NCI-H82 treated with DMSO at 0.1 percent for 48 hours (cell line): ENCODE measurements around the gene GABRG3.
A peak's percentile ranks its signal among the peaks of the same experiment; 100 is the strongest.

ENCODE experiments used
- DNase-seq: peaks from one replicate; lab custom pipeline; 2025; ENCODE audit not compliant: unreplicated experiment; lab: John Stamatoyannopoulos, UW

Gene GABRG3

DNA sequence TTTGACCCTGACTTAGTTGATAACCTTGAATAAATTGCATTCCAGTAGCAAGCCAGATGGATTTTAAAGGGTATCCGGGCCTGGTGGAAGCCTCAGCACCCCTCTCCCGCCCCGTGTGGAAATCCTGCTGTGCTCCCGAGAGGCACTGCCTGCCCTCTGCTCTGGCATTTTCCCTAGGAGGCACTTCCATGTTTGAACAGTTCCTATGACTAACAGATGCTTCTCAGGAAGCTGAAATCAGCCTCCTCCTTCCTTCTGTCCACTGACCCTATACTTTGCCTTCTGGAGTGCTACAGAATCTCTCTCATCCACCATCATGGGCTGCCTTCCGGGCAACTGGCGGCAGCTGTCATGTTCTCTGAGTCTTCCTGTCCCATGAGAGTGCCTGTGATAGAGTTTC is 90.8 kb downstream of the GABRG3 start:
- DNase-seq, result no peak

DNA sequence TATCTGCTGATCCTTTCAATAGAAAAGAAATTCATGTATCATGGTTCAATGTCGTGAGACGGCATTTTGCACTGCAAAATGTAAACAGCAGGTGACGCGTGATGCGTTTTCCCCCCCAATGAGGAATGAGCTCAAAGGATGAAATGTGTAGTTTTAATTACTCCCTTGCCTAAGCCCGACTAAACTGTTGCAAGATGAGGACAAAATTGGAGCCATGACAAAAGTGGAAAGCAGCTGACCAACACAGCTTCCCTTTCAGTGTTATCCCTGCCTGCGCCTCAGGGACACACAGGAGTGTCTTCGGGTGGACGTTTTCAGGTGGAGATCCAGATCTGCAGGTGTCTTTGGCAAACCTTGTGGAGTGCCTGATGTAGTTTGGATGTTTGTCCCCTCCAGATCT is 92.0 kb downstream of the GABRG3 start:
- DNase-seq, result no peak

DNA sequence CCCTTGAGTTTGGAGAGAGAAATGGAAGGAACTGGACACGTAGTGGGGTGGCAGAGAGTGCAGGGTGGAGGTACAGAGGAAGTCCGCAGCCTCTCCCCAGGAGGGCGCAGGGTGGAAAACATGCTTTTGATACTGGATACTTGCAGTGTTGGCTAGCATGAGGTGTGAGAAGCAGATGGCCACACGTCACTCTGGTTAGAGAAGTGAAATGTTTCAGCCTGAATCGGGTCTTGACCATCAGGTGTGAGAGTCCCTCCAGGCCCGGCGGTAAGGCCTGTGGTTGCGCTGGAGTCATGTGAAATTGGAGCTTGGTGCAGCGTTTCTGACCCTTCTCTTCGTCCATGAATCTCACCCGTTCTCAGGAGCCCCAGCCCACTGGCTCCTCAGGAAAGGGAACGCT is 93.1 kb downstream of the GABRG3 start:
- no peak for DNase-seq

DNA sequence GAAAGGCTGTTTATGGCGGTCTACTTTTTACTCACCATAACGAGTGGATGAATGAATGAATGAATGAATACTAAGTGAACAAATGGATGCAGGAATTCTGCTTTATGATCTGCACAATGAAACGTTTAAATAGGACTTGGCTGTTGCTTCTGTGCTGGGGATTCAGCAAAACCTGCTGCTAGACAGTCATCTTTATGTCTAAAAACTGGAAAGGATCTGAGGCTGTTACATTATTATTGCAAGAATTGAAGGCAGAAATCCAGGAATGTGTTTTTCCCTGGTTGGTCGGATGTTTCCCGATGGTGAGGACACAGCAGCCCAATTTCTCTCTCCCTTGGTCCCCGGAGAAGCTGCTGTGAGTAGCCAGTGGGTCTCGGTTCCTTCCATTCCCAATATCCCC is 94.2 kb downstream of the GABRG3 start:
- no peak for DNase-seq

DNA sequence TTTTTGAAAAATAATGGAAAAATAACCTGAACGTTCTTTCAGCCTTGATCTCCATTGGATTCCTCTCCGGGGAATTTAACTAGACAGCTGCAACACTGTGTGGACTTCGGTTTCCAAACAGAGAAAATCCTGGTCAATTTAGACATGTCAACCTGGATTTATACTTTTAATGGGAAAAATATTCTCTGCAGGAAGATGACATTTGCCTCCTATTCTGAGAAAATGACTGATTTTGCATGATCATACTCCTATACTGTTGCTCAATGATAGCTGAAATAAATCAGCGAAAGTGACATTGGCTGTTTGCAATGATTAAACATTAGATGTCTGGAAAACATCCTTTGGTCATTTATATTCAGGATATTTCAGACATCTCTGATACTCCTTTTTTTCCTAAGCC is 94.8 kb downstream of the GABRG3 start:
- DNase-seq, result no peak

DNA sequence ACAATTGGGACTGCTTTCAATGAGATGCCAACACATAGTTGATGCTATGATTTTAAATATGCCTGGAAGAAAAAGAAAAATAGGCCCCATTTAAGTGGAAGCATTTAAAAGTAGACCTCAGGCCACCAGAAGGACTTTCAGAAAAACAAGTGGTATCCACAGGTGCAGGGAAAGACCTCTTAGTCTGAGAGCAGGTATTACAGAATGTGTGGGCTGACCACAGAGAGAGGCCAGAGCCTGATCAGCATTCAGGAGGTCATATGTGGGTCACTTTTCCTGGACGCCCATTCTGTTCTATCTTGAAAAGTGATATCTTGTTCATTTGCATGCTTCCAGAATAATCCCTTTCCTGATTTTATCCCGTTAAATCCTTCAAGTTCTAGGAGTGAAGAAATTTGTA is 95.5 kb downstream of the GABRG3 start:
- DNase-seq, result no peak

DNA sequence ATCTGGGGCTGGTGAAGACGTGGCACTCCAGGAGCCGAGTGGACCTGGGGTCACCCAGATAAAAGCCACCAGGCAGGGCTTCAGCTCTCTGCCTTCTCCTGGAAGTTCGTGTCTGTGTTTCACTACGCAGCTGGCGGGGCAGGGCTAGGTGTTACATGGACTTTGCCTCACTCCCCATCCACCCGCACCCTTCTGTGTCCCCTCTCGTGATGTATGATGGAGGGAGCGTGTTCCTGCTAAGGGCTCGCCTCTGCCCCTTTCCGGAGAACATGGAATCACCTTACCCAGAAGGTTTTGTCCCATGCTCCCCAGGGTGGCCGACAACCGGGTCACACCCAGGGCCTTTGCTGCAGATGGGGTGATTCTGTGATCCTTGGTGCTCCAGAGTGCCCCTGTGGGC is 96.2 kb downstream of the GABRG3 start:
- DNase-seq, result no peak

DNA sequence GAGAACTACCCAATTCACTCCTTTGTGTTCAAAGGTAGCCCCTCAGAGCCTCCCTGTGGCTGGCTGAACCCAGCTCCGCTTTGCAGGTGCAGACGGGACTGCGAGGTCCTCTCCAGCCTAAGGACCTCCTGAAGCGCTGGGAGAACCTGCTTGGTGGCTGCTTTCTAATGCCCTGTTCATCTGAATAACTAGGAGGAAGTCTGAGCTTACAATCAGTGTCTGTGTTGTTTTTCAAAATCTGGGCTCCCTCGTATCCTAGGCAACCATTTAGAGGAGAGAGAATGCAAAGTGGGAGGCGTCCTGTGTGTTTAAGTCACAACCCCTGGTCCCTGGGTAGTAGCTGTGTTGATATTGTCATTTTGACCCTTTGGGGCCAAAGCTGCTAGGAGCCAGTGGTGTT is 99.9 kb downstream of the GABRG3 start:
- DNase-seq, result no peak

DNA sequence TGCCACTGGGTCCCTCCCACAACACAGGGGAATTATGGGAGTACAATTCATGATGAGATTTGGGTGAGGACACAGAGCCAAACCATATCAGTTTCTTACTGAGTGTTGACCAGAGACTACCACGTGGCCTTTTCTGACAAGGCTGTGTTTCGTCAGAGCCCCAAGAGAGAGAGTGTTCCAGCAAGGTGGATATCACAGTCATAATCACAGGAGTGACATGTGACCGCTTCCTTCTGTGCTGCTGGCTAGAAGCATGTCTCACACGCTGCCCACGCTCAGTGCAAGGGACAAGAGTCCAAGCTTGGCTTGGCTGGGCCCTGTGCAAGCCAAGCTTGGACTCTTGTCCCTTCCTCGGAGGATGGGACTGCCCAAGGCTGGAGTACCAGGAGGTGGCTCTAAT is 103.2 kb downstream of the GABRG3 start:
- DNase-seq, result no peak

DNA sequence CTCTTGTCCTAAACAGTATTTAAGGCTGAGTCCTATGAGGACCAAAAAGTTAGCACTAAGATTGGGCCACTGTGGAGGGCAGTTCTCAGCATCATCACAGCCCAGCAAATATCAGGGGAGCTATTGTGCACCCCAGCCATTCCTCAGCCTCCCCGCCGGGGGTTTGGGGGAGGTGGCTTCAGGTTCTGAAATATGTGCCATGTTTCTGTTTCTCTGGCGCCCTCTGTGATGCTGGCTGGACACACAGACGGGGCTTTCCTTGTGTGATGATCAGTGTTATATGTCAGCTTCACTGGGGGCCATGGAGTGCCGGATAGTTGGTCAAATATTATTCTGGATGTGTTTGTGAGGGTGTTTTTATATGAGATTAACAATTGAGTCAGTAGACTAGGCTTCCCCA is 106.8 kb downstream of the GABRG3 start:
- no peak for DNase-seq

DNA sequence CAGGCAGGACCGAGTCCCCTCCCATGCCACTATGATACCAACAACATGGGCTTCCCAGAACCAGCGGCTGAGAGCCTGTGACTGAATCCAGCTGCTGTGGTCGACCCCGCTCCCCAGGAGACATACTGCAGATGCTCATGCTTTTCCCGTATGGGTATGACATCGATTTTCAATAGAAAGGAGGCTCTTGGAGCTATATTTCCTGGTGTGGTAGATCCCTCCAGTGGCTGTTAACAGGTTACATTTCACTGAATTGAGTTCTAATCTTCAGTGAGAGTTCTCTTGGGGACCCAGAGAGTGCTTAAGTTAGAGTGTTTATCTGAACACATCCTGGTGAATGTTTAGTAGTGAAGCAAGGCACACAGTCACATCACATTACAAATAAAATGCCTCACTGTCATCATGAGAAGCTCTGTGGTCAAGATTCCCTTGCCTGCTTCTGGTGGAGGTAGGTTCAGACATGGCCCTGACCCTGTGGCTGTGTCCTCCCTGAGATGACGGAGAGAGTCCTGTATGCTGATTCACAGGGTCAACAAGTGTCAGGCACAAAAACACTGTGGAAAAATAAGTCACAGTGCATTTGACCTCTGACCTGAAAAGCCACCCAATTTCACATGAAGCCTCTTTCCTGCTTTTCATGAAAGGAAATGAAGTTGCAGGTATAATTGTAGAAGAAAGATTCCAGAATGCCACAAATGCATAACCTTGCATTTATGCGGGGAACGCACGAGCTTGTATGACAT is 110.9 kb downstream of the GABRG3 start:
- DNase-seq, result no peak

DNA sequence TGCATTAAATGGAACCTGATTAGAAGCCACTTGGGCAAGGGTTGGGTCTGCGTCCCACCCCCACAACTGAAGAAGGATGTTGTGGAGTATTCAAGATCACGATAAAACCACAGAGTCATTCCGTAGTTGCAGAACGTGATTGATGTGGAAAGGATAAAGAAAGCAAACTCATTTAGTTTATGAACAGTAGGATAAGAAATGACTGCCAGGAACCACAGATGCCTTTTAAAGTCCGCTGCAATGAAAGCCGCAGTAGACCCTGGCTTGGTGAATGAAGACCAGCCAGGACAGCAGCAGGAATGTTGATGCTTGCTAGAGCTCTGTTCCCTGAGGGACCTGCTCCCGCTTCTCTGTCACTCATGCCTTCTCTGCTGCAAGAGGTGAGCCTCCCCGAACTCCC is 111.5 kb downstream of the GABRG3 start:
- DNase-seq, result no peak

DNA sequence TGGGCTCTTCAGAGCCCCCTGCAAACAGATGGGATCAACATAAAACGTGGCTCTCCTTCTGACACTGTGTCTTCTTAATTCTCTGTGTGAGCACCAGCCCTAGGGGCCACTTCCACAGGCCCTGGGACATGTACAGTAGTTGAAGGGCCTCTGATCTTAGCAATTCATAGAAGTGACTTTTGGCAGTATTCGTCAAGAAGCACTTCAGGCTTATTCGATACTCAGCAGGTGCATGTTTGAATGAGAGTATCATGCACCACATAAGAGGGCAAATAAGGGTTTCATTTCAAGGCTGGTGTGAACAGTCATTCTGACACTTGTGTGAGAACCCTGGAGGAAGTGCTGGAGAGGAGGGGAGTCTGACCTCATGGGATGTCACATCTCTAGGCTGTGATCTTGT is 113.9 kb downstream of the GABRG3 start:
- DNase-seq, result no peak

DNA sequence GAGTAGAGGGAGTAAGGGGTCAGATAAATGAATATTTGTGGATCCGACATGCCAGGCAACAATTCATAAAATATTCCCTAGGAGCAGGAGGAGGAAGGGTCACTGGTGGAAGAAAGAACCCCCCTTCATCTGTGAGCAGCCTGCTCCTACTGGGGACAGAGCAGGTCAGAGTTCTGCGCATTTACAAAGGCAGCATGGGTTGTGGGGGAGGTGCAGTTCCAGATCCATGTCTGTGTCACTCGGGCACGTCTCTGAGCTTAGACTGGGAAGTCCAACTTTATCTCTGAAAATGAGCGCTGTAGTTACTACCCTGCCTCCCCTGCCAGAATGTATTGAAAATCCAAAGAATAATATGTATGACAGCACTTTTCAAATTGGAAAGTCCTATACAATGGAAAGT is 115.2 kb downstream of the GABRG3 start:
- peak; percentile 45 for DNase-seq

DNA sequence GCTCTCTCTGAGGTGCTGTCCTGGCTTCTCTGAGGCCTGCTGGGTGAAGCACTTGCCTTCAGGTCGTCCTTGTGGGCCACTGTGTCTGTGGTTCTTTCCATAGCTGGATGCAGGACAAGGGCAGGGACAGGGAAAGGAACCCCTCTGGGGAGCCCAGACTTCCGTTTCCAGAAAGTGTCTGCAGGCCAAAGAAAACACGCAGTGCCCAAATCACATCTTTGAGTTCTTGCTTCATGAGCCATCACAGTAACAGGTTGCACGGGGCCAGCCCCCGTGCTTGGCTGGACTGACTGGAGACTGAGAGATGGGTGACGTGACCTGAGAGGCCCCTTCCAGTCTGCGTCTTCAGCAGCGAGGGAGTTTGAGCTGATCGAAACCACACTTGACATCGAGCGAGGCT is 115.8 kb downstream of the GABRG3 start:
- DNase-seq, result no peak

DNA sequence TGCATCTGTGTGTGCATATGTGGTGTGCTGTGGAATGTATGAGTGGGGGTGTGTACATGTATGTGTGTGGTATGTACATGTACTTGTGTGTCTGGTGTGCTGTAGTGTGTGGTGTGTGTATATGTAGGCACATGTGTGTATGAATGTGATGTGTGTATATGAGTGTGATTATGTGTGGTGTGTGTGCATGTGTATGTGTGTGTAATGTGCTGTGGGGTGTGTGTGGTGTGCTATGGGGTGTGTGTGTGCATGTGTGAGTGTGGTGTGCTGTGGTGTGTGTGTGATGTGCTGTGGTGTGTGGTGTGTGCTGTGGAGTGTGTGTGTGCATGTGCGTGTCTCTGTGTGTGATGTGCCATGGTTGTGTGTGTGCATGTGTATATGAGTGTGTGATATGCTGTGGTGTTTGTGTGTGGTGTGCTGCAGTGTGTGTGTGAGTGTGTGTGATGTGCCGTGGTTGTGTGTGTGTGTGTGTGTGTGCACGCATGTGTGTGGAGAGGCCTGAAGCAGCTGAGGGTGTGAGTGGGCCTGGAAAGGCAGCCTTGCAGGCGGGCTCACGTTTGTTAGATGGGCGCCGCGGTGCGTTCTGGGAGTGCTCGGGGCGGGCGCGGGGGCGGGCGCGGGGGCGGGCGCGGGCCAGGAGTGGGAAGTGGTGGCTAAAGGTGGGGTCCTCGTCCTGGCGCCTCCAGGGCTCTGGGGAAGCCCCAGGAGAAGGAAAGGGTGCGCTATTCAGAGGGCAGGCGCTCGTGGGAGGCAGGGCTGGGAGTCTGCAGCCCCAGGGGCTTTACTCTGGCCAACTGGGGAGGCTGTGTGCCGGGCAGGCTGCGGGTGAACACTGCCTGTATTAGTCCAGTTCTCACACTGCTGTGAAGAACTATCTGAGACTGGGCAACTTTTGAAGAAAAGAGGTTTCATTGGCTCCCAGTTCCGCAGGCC is 116.9 kb downstream of the GABRG3 start:
- no peak for DNase-seq

DNA sequence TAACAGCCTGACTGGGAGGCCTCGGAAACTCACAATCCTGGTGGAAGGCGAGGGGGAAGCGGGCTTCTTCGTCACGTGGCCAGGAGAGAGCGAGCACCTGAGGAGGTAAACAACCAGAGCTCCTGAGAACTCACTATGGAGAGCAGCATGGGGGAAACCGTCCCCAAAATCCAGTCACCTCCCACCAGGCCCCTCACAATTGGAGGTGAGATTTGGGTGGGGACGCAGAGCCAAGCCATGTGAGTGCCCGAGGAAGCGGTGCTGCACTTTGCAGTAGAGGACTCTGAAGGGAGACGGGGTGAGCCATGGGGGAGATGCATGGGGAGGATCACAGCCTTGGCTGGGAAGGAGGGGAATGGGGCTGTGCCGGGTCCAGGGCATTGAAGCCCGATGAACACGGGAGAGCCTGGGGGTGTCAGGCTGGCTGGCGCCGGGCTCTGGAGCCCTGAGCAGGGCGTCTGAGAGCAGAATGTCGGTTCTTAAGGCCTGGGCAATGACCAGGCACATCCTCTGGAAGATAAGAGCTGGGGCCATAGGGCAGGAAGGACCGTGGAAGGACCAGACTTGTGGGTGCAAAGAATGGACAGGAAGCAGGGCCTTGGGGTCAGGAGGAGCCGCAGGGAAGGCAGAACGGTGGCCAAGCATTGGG is 117.7 kb downstream of the GABRG3 start:
- no peak for DNase-seq

DNA sequence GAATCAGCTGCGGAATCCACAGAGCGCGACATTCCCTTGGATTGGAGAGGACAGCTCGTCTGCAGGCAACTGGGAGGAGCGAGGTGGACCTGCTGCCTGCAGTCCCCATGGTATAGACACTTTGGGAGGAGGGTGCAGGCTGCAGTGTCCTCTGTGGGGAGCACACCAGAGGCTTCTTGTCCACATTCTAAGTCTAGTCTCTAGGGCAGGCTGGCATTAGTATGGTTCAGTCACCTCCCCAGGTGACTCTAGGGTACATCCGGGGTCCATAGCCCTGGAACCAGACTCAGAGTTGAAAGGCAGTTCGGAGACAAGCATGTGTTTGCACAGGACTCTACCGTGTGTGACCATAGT is 118.2 kb downstream of the GABRG3 start:
- DNase-seq, result no peak

DNA sequence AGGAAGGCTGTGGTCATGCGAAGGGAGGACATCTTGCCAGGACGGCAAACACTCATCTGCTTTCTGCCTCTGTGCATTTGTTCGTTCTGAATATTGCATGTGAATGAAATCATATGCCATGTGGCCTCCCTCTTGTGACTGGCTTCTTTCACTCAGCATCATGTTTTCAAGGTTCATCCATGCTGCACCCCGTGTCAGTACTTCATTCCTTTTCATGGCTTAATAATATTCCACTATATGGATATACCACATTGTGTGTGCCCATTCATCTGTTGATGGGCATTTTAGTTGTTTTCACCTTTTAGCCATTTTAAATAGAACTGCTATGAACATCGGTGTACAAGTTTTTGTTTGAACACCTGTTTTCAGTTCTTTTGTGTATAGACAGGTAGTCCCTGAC is 118.7 kb downstream of the GABRG3 start:
- no peak for DNase-seq

DNA sequence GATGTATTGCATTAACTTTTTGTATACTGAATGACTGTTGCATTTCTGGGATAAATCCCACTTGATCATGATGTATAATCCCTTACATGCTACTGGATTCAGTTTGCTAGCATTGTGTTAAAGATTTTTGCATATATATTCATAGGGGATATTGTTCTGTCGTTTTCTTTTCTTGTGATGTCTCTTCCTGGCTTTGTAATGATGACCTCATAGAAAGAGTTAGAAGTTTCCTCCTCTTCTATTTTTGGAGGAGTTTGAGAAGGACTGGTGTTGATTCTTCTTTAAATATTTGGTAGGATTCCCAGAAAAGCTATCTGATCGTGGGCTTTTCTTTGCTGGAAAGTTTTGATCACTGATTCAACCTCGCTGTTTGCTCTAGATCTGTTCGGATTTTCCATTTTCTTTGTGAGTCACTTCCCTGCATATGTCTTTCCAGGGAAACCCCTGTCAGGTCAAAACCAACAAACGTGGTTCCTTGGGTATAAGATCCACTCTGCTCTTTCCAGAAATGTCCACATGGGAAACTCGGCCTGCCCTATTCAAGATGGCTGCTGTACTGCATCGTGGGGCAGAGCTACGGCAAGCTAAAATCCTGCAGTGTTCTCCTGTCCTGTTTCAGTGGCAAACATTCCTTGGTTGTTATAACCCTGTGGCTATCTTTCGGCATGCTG is 120.4 kb downstream of the GABRG3 start:
- no peak for DNase-seq

DNA sequence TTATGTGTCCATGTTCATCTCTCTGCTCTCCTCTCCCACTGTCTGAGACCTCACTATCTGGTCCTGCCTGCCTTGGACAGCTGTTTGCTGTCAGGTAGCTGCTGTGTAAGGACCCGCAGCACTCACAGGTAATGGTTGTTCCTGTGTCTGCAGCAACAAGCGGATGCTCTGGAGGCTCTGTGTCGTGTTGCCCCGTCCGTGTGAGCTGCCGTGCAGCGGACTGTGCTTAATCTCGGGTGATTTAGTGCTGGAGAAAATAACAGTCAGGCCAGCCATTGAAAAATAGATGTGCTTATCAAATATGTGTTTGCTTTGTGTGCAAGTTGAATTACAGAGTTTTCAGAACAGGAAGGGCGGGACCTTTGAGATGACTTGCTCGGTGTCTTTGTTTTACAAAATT is 121.4 kb downstream of the GABRG3 start:
- DNase-seq, result no peak

DNA sequence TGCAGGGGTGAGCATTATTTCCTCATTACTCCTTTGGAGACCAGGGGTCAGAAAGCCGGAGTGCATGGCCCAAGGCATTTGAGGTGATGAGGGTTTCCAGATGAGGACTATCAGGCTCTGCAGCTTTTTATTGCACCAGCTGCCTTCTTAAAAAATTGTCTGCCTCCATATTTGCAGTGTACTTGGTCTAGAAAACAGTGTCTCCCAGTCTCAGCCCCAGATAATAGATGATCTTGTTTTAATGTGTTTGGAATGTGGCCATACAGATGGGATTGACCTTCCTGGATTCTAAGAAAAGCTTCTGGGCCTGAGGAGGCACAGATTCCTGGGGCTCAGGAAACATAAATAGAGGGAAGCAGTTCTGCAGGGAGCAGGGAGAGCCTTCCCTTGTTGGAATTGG is 123.3 kb downstream of the GABRG3 start:
- no peak for DNase-seq
